NB4 (cell line): Measurements from ENCODE around the gene FOXF1.

Experiments used
- CTCF ChIP-seq: IDR thresholded peaks from one replicate; pipeline ENCODE4 v1.5.1; 2012; ENCODE audit warnings: low read depth, low read length
- POLR2A ChIP-seq: IDR thresholded peaks from 2 replicates; pipeline ENCODE4 v1.6.1; 2011; ENCODE audit warnings: mild to moderate bottlenecking; ENCODE audit not compliant: insufficient read length; ENCODE audit errors: extremely low read depth

GRCh38 chr16:86485746-86486145 is 24.6 kb upstream of the FOXF1 start:
- TF ChIP-seq CTCF (no peak), POLR2A (no peak)
